Keratinocyte (primary cell): ENCODE results near the gene SPTBN2. TPM values are rescaled to one million over a fixed set of nuclear protein-coding genes. Genes with fewer than 3 reads are reported as not detected.
A peak's percentile ranks its signal among the peaks of the same experiment; 100 is the strongest.

Experiments
- DNase-seq: peaks from one replicate; pipeline ENCODE4 v3.0.0-alpha.2; 2011; ENCODE audit warnings: low read depth, missing footprints, low spot score
- FAIRE-seq: peaks from 2 replicates; lab custom pipeline; 2011; peaks lifted over from hg19 to GRCh38; lab: Jason Lieb, UNC
- H2AFZ ChIP-seq: 2 replicates; pipeline ENCODE4 v1.6.0; 2012; ENCODE audit warnings: low read length, control low read depth, inconsistent platforms; ENCODE audit not compliant: control insufficient read depth
- H3K27ac ChIP-seq: 2 replicates; pipeline ENCODE4 v1.5.1; 2011; ENCODE audit warnings: low read length; ENCODE audit not compliant: control insufficient read depth, insufficient read depth
- H3K27me3 ChIP-seq: 3 replicates; pipeline ENCODE4 v1.6.0; 2011; ENCODE audit warnings: low read length; ENCODE audit not compliant: control insufficient read depth, insufficient read depth; ENCODE audit errors: extremely low read depth
- H3K36me3 ChIP-seq, 2 experiments: 2 replicates in 1 of 2; 3 replicates in 1 of 2; pipeline ENCODE4 v1.5.1; 2011; ENCODE audit warnings: low read length in 2 of 2, mild to moderate bottlenecking in 1 of 2; ENCODE audit not compliant: control insufficient read depth in 2 of 2, insufficient read depth in 2 of 2; ENCODE audit errors: extremely low read depth in 1 of 2
- H3K4me1 ChIP-seq: 3 replicates; pipeline ENCODE4 v1.5.1; 2011; ENCODE audit warnings: low read length; ENCODE audit not compliant: control insufficient read depth, insufficient read depth; ENCODE audit errors: extremely low read depth
- H3K4me2 ChIP-seq: 3 replicates; pipeline ENCODE4 v1.6.0; 2011; ENCODE audit warnings: low read depth, low read length; ENCODE audit not compliant: control insufficient read depth, insufficient read depth; ENCODE audit errors: extremely low read depth
- H3K4me3 ChIP-seq, 3 experiments: fragments of 200-600 bp in 1 of 3; sonication (generic) in 1 of 3; 2 replicates in 2 of 3; 3 replicates in 1 of 3; pipeline ENCODE4 v1.5.1; 2011 to 2016; ENCODE audit warnings: low read length in 3 of 3, mild to moderate bottlenecking in 3 of 3, control low read depth in 2 of 3, inconsistent platforms in 1 of 3, low read depth in 1 of 3, mixed read lengths in 1 of 3, mixed run types in 1 of 3, moderate library complexity in 1 of 3; ENCODE audit not compliant: control insufficient read depth in 2 of 3, insufficient read depth in 2 of 3; ENCODE audit errors: extremely low read depth in 1 of 3
- H3K79me2 ChIP-seq: 2 replicates; pipeline ENCODE4 v1.6.0; 2012; ENCODE audit warnings: low read length; ENCODE audit not compliant: control insufficient read depth, insufficient read depth
- H3K9ac ChIP-seq: 3 replicates; pipeline ENCODE4 v1.6.0; 2011; ENCODE audit warnings: low read length; ENCODE audit not compliant: control insufficient read depth, insufficient read depth; ENCODE audit errors: extremely low read depth
- H3K9me1 ChIP-seq: 3 replicates; pipeline ENCODE4 v1.6.0; 2011; ENCODE audit warnings: low read length; ENCODE audit not compliant: control insufficient read depth, insufficient read depth; ENCODE audit errors: extremely low read depth
- H3K9me3 ChIP-seq: 2 replicates; pipeline ENCODE4 v1.5.1; 2012; ENCODE audit warnings: low read depth, low read length; ENCODE audit not compliant: control insufficient read depth
- H4K20me1 ChIP-seq: 3 replicates; pipeline ENCODE4 v1.6.0; 2011; ENCODE audit warnings: low read length; ENCODE audit not compliant: control insufficient read depth, insufficient read depth; ENCODE audit errors: extremely low read depth
- CTCF ChIP-seq, 3 experiments: IDR thresholded peaks in 1 of 3; conservative IDR thresholded peaks in 1 of 3; optimal IDR thresholded peaks in 1 of 3; 2 replicates in 2 of 3; 3 replicates in 1 of 3; pipeline versions ENCODE3 to v1.5.1; 2011; ENCODE audit warnings: low read length in 3 of 3, mild to moderate bottlenecking in 3 of 3, moderate library complexity in 2 of 3, control low read depth in 1 of 3, inconsistent platforms in 1 of 3; ENCODE audit not compliant: insufficient read depth in 2 of 3; ENCODE audit errors: extremely low read depth in 1 of 3
- EZH2 ChIP-seq: IDR thresholded peaks from one replicate; pipeline ENCODE4 v1.6.1; 2012; ENCODE audit warnings: inconsistent platforms, mild to moderate bottlenecking, low read length, moderate library complexity
- dilution Hi-C: fragments of 300-500 bp; cut with MboI; formaldehyde crosslinking; loops from one replicate; pipeline ENCODE4 v1.7.0; 2020; ENCODE audit warnings: low sequenced_read_pairs; ENCODE audit not compliant: extremely low pct_ligation_motif_present
- polyA plus RNA-seq, 5 experiments: library from polyadenylated mRNA; depleted of rRNA in 3 of 5; stranded (reverse) in 3 of 5; stranded (forward) in 1 of 5; unstranded in 1 of 5; fragments of >200 nt; gene quantifications; 1 replicate in 1 of 5; 2 replicates in 3 of 5; 3 replicates in 1 of 5; pipeline versions ENCODE4 v1.2.1 to v1.2.3, GENCODE V29; 2011 to 2012; ENCODE audit warnings: missing spikeins in 2 of 5, low read depth in 1 of 5, low replicate concordance in 1 of 5

The SPTBN2 gene
- polyA plus RNA-seq, 1 donor (not counting 4 experiments of a cell fraction or from before 2014, with no cell fraction given), result 7.8 TPM

- Histone ChIP-seq H2AFZ (no peak overlapping the region), H3K4me2 (no peak overlapping the region), H3K4me3 (no peak overlapping the region), H3K79me2 (peaks cover 10% of the 10 kb centered on the region), H3K9ac (no peak overlapping the region), H3K9me3 (no peaks in the 10 kb centered on the region), H3K9me1 (no peaks in the 10 kb centered on the region), H4K20me1 (no peaks in the 10 kb centered on the region), H3K27ac (no peak overlapping the region), H3K27me3 (no peaks in the 10 kb centered on the region), H3K4me1 (peaks cover 31% of the 10 kb centered on the region), H3K36me3 (peaks cover 0 to 3% of the 10 kb centered on the region in 2 experiments)
- no peak for FAIRE-seq
- no peak for DNase-seq
- dilution Hi-C loops, result loop anchor here (25.0 kb wide), 1 partner anchor 106 kb away; no protein-coding TSS in a partner anchor
- TF ChIP-seq CTCF (optimal IDR thresholded peaks at IDR 0.05 in 1 of 3, IDR thresholded peaks at IDR 0.05 in 1 of 3, conservative IDR thresholded peaks at IDR 0.05 in 1 of 3; ENCODE audit: extremely low read depth in 1 of 3, insufficient read depth in 2 of 3, low read length in 3 of 3) (no peak), EZH2 (no peak)
Measured at GRCh38 chr11:66680966-66681645, 47.9 kb downstream of the SPTBN2 start.

GRCh38 chr11:66677599-66678375 lies 51.2 kb downstream of the SPTBN2 start, which contains the start of gene RBM4B:
RBM4B (minus strand) TSS chr11:66677887; CDS start chr11:66677079, 808 bp downstream.
- no peaks in the 10 kb centered on the region for H4K20me1 ChIP-seq
- peaks cover 24% of the 10 kb centered on the region for H3K4me1 ChIP-seq
- H2AFZ ChIP-seq, result peak within 1 kb of the TSS; percentile 83
- no peak for FAIRE-seq
- no peaks in the 10 kb centered on the region for H3K9me3 ChIP-seq
- peak within 1 kb of the TSS; percentile 100 for H3K4me2 ChIP-seq
- peak within 1 kb of the TSS; percentile 91 for H3K9ac ChIP-seq
- no peaks in the 10 kb centered on the region for H3K36me3 ChIP-seq
- DNase-seq, result peak; percentile 72
- peak within 1 kb of the TSS; percentile 67 to 79 (median 75) for H3K4me3 ChIP-seq
- H3K9me1 ChIP-seq, result no peaks in the 10 kb centered on the region
- H3K79me2 ChIP-seq, result peaks cover 27% of the 10 kb centered on the region
- dilution Hi-C loops, result loop anchor here (25.0 kb wide), 1 partner anchor 110 kb away; no protein-coding TSS in a partner anchor
- TF ChIP-seq CTCF (optimal IDR thresholded peaks at IDR 0.05 in 1 of 3, IDR thresholded peaks at IDR 0.05 in 1 of 3, conservative IDR thresholded peaks at IDR 0.05 in 1 of 3; ENCODE audit: extremely low read depth in 1 of 3, insufficient read depth in 2 of 3, low read length in 3 of 3) (no peak), EZH2 (no peak)
- peak within 1 kb of the TSS; percentile 94 for H3K27ac ChIP-seq
- H3K27me3 ChIP-seq, result no peaks in the 10 kb centered on the region
